ENCODE measurements around the gene IL17F. TPM values are rescaled to one million over a fixed set of nuclear protein-coding genes. Genes with fewer than 3 reads are reported as not detected.

IL17F gene
- polyA plus RNA-seq, 1 of the 3 experiments (the other 2 are of a cell fraction) = not detected

DNA sequence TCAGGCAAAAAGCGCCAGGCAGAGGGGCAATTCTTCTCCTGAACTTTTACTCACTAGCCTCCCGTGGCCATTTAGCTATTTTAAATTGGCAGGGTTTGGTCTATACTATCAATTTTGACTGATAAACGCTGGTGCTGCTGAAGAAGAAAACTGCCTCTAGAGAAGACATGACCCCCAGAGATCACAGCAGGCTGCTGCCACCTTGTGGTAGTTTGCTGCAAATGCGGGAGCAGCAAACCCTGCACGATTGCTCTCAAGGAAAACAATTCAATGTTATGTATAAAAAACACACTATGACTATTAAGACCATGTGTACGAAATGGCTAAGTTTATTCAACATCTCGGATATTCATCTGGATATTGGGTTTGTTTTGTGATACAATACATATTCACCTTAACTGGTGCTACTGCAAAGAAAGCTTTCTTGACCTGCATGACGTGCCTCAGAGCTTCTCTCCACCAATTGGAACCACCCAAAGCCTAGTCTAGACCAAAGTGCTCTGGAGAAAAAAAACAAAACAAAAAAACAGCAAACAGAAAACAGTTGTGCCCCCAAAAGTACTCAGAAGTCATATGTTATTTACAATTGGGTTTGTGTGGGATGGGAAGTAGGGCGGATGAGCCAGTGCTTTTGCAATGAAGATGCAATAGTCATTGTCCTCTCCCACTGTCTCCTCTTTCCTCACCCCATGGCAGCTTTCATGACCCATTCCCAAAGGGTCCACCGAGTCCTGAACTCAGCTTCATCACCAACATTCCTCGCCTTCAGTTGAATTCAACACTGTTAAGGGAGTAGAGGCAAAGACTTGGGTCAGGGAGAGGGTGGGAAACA, 19.6 kb upstream of the IL17F start:
- no peak overlapping the region for H3K4me3 ChIP-seq (ENCODE audit: low read depth in 2 of 2, low read length in 1 of 2)
- ChIA-PET POLR2A (no interaction called here), CTCF (interaction anchor here (0.6 to 5.1 kb wide), 48 partner anchors 9 to 1579 kb away, joined by 3 to 60 read pairs (median 4); partner anchors contain the start of genes IL17F and MCM3)
- DNase-seq = peak; percentile 66
- TF ChIP-seq GABPA (IDR thresholded peaks at IDR 0.05; ENCODE audit: low read depth) = no peak
- TF ChIP-seq, protein P1, sequence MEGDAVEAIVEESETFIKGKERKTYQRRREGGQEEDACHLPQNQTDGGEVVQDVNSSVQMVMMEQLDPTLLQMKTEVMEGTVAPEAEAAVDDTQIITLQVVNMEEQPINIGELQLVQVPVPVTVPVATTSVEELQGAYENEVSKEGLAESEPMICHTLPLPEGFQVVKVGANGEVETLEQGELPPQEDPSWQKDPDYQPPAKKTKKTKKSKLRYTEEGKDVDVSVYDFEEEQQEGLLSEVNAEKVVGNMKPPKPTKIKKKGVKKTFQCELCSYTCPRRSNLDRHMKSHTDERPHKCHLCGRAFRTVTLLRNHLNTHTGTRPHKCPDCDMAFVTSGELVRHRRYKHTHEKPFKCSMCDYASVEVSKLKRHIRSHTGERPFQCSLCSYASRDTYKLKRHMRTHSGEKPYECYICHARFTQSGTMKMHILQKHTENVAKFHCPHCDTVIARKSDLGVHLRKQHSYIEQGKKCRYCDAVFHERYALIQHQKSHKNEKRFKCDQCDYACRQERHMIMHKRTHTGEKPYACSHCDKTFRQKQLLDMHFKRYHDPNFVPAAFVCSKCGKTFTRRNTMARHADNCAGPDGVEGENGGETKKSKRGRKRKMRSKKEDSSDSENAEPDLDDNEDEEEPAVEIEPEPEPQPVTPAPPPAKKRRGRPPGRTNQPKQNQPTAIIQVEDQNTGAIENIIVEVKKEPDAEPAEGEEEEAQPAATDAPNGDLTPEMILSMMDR (IDR thresholded peaks at IDR 0.05) = peak; percentile 98
- no peak for TF ChIP-seq NRF1 (IDR thresholded peaks at IDR 0.05; ENCODE audit: low read depth, low read length)
- peak; percentile 87 for TF ChIP-seq RAD21 (IDR thresholded peaks at IDR 0.05; ENCODE audit: low read length)
- peak; percentile 94 for TF ChIP-seq SMC3 (IDR thresholded peaks at IDR 0.05; ENCODE audit: low read depth, low read length)
- TF ChIP-seq, protein P2, sequence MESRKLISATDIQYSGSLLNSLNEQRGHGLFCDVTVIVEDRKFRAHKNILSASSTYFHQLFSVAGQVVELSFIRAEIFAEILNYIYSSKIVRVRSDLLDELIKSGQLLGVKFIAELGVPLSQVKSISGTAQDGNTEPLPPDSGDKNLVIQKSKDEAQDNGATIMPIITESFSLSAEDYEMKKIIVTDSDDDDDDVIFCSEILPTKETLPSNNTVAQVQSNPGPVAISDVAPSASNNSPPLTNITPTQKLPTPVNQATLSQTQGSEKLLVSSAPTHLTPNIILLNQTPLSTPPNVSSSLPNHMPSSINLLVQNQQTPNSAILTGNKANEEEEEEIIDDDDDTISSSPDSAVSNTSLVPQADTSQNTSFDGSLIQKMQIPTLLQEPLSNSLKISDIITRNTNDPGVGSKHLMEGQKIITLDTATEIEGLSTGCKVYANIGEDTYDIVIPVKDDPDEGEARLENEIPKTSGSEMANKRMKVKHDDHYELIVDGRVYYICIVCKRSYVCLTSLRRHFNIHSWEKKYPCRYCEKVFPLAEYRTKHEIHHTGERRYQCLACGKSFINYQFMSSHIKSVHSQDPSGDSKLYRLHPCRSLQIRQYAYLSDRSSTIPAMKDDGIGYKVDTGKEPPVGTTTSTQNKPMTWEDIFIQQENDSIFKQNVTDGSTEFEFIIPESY (IDR thresholded peaks at IDR 0.05; ENCODE audit: borderline replicate concordance, low read depth) = no peak
- TF ChIP-seq, protein P3, sequence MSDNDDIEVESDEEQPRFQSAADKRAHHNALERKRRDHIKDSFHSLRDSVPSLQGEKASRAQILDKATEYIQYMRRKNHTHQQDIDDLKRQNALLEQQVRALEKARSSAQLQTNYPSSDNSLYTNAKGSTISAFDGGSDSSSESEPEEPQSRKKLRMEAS (IDR thresholded peaks at IDR 0.05; ENCODE audit: low read depth) = no peak
- no peak for TF ChIP-seq MXI1 (IDR thresholded peaks at IDR 0.05; ENCODE audit: low read depth, low read length)
- TF ChIP-seq RCOR1 (IDR thresholded peaks at IDR 0.05; ENCODE audit: low read length) = no peak
- H3K4me2 ChIP-seq = no peak overlapping the region
- H4K20me1 ChIP-seq (ENCODE audit: insufficient read depth) = no peaks in the 10 kb centered on the region
- H2AFZ ChIP-seq (ENCODE audit: low read depth) = no peak overlapping the region
- H3F3A ChIP-seq (replicated peaks; ENCODE audit: insufficient read depth) = no peaks in the 10 kb centered on the region
- H3K9ac ChIP-seq = no peak overlapping the region
- WGBS (ENCODE audit: low lambda C conversion rate) = 45% methylated on average over 11 of the region's 11 CpGs
- H3K9me3 ChIP-seq = no peaks in the 10 kb centered on the region
- no peaks in the 10 kb centered on the region for H3K79me2 ChIP-seq (ENCODE audit: insufficient read depth)
- no peaks in the 10 kb centered on the region for H3K27me3 ChIP-seq (ENCODE audit: insufficient read depth)
- peaks cover 29 to 54% of the 10 kb centered on the region in 2 experiments for H3K36me3 ChIP-seq (replicated peaks in 1 of 2; ENCODE audit: control insufficient read depth in 1 of 2, insufficient read depth in 2 of 2, low read length in 1 of 2)
- no peak overlapping the region for H3K27ac ChIP-seq (ENCODE audit: low read depth in 2 of 2, low read length in 1 of 2)
- H3K4me1 ChIP-seq (ENCODE audit: control insufficient read depth in 1 of 2, insufficient read depth in 2 of 2, low read depth in 1 of 2, low read length in 1 of 2) = peaks cover 0 to 2% of the 10 kb centered on the region in 2 experiments; a peak in 1 of 4 replicates
- H3K9me2 ChIP-seq = no peaks in the 10 kb centered on the region

GRCh38 chr6:52262620-52263344, 18.5 kb upstream of the IL17F start:
- H2AFZ ChIP-seq (ENCODE audit: low read depth) = no peak overlapping the region
- H4K20me1 ChIP-seq (ENCODE audit: insufficient read depth) = no peaks in the 10 kb centered on the region
- H3K27me3 ChIP-seq (ENCODE audit: insufficient read depth) = no peaks in the 10 kb centered on the region
- WGBS (ENCODE audit: low lambda C conversion rate) = 96% methylated on average over 9 of the region's 9 CpGs
- no peak overlapping the region for H3K9ac ChIP-seq
- no peak overlapping the region for H3K27ac ChIP-seq (ENCODE audit: low read depth in 2 of 2, low read length in 1 of 2)
- H3K4me3 ChIP-seq (ENCODE audit: low read depth in 2 of 2, low read length in 1 of 2) = no peak overlapping the region
- H3K79me2 ChIP-seq (ENCODE audit: insufficient read depth) = no peaks in the 10 kb centered on the region
- H3K9me2 ChIP-seq = no peaks in the 10 kb centered on the region
- DNase-seq = no peak
- no peaks in the 10 kb centered on the region for H3F3A ChIP-seq (replicated peaks; ENCODE audit: insufficient read depth)
- H3K4me2 ChIP-seq = no peak overlapping the region
- H3K4me1 ChIP-seq (ENCODE audit: control insufficient read depth in 1 of 2, insufficient read depth in 2 of 2, low read depth in 1 of 2, low read length in 1 of 2) = peaks cover 0 to 2% of the 10 kb centered on the region in 2 experiments; a peak in 1 of 4 replicates
- H3K9me3 ChIP-seq = no peaks in the 10 kb centered on the region
- ChIA-PET CTCF (interaction anchor here (0.6 to 5.1 kb wide), 37 partner anchors 9 to 400 kb away, joined by 3 to 60 read pairs (median 5); partner anchors contain the start of genes IL17F and MCM3), POLR2A (interaction anchor here (0.6 kb wide), 1 partner anchor 10 kb away, joined by 4 read pairs; no protein-coding TSS in a partner anchor)
- H3K36me3 ChIP-seq (replicated peaks in 1 of 2; ENCODE audit: control insufficient read depth in 1 of 2, insufficient read depth in 2 of 2, low read length in 1 of 2) = peaks cover 19 to 43% of the 10 kb centered on the region in 2 experiments
- TF ChIP-seq, protein P2 (IDR thresholded peaks at IDR 0.05; ENCODE audit: borderline replicate concordance, low read depth) = no peak
- no peak for TF ChIP-seq JUND (IDR thresholded peaks at IDR 0.05)
- no peak for TF ChIP-seq FOXJ3 (CRISPR knock-in tag; IDR thresholded peaks at IDR 0.05)
- no peak for TF ChIP-seq EP300 (IDR thresholded peaks at IDR 0.05; ENCODE audit: borderline replicate concordance in 1 of 2, low read depth in 1 of 2, low read length in 1 of 2)
- TF ChIP-seq GABPA (IDR thresholded peaks at IDR 0.05; ENCODE audit: low read depth) = no peak
- TF ChIP-seq MEF2A (IDR thresholded peaks at IDR 0.05; ENCODE audit: borderline replicate concordance, low read depth) = no peak
- no peak for TF ChIP-seq RCOR1 (IDR thresholded peaks at IDR 0.05; ENCODE audit: low read length)
- no peak for TF ChIP-seq GATA2 (CRISPR knock-in tag; IDR thresholded peaks at IDR 0.05)
- TF ChIP-seq NRF1 (IDR thresholded peaks at IDR 0.05; ENCODE audit: low read depth, low read length) = no peak
- TF ChIP-seq EZH2phosphoT487 (IDR thresholded peaks at IDR 0.05; ENCODE audit: borderline replicate concordance, low read depth) = no peak
- TF ChIP-seq YY1 (IDR thresholded peaks at IDR 0.05; ENCODE audit: low read depth) = no peak
- TF ChIP-seq ELF1 (IDR thresholded peaks at IDR 0.05) = no peak

All from SK-N-SH (cell line).